A673 (cell line): ENCODE measurements around the gene FAM149A. TPM values are rescaled to one million over a fixed set of nuclear protein-coding genes. Genes with fewer than 3 reads are reported as not detected.

Experiments
- BruUV-seq: library from RNA; stranded (reverse); fragments of 400-500 nt; replicated peaks from 2 replicates; lab custom pipeline; 2021; lab: Mats Ljungman, UMichigan
- CTCF ChIA-PET: fragments of 300-600 bp; sonication (Branson Sonifier 250); formaldehyde crosslinking; loops from one replicate; lab custom pipeline; 2022; ENCODE audit warnings: antibody characterized with exemption; lab: Charles Lee
- POLR2A ChIA-PET: fragments of 300-600 bp; sonication (Branson Sonifier 250); formaldehyde crosslinking; loops from one replicate; lab custom pipeline; 2022; ENCODE audit warnings: antibody characterized with exemption; ENCODE audit not compliant: low non-redundant PET; lab: Charles Lee
- DNase-seq: peaks from one replicate; pipeline ENCODE4 v3.0.0-alpha.2; 2015; ENCODE audit warnings: low spot score
- H3K27ac ChIP-seq: fragments of 200-600 bp; sonication (generic); 2 replicates; pipeline ENCODE4 v1.5.1; 2016; ENCODE audit warnings: mixed run types, low read depth, mild to moderate bottlenecking, mixed read lengths, antibody characterized with exemption, low read length; ENCODE audit not compliant: poor library complexity, severe bottlenecking
- H3K27me3 ChIP-seq: fragments of 200-600 bp; sonication (generic); replicated peaks from 2 replicates; pipeline ENCODE4 v1.6.1; 2017; ENCODE audit warnings: mixed run types, low read depth, mild to moderate bottlenecking, mixed read lengths, antibody characterized with exemption, low read length; ENCODE audit not compliant: insufficient read depth, poor library complexity
- H3K36me3 ChIP-seq: fragments of 200-600 bp; sonication (generic); 2 replicates; pipeline ENCODE4 v1.6.1; 2016; ENCODE audit warnings: mixed run types, mild to moderate bottlenecking, mixed read lengths, antibody characterized with exemption, low read length; ENCODE audit not compliant: insufficient read depth, poor library complexity, severe bottlenecking
- H3K4me1 ChIP-seq: fragments of 200-600 bp; sonication (generic); 2 replicates; pipeline ENCODE4 v1.6.1; 2017; ENCODE audit warnings: mixed run types, mild to moderate bottlenecking, mixed read lengths, antibody characterized with exemption, low read length; ENCODE audit not compliant: insufficient read depth, poor library complexity, severe bottlenecking
- H3K4me3 ChIP-seq: fragments of 200-600 bp; sonication (generic); 2 replicates; pipeline ENCODE4 v1.5.1; 2016; ENCODE audit warnings: low read depth, mixed run types, mild to moderate bottlenecking, mixed read lengths, low read length; ENCODE audit not compliant: poor library complexity, severe bottlenecking
- H3K9me3 ChIP-seq: fragments of 200-600 bp; sonication (generic); 2 replicates; pipeline ENCODE4 v1.6.1; 2016; ENCODE audit warnings: mixed run types, low read depth, mild to moderate bottlenecking, mixed read lengths, antibody characterized with exemption, low read length; ENCODE audit not compliant: poor library complexity, severe bottlenecking
- CTCF ChIP-seq: fragments of 300-800, 200-600 bp; sonication (generic); conservative IDR thresholded peaks from 2 replicates; pipeline ENCODE4 v1.5.1; 2017; ENCODE audit warnings: low read depth, mild to moderate bottlenecking, antibody characterized with exemption, low read length, moderate library complexity, mixed read lengths
- EZH2 ChIP-seq: fragments of 200-600 bp; sonication (generic); IDR thresholded peaks from 2 replicates; pipeline ENCODE4 v1.6.1; 2017; ENCODE audit warnings: borderline replicate concordance, low read depth, mild to moderate bottlenecking, mixed read lengths, antibody characterized with exemption, low read length; ENCODE audit not compliant: poor library complexity, severe bottlenecking
- intact Hi-C: fragments of 100-400 bp; cut with micrococcal nuclease; formaldehyde crosslinking; loops from one replicate; pipeline ENCODE4 v1.10.0; 2022; ENCODE audit not compliant: unreplicated experiment
- total RNA-seq: library from RNA; stranded (reverse); gene quantifications from 2 replicates; pipeline ENCODE4 v1.2.3, GENCODE V29; 2021

Gene FAM149A
- total RNA-seq, 1 experiment from 2014 or later: 0.90 TPM

- H3K27ac ChIP-seq: no peak overlapping the region
- intact Hi-C loops: no loop called here
- CTCF ChIA-PET: interaction anchor here (1.4 kb wide), 1 partner anchor 19 kb away, joined by 5 read pairs; no protein-coding TSS in a partner anchor
- H3K27me3 ChIP-seq: no peaks in the 10 kb centered on the region
- H3K4me1 ChIP-seq: no peaks in the 10 kb centered on the region
- POLR2A ChIA-PET: no interaction called here
- no peak for TF ChIP-seq CTCF
- no peak for TF ChIP-seq EZH2
- no peaks in the 10 kb centered on the region for H3K36me3 ChIP-seq
- H3K9me3 ChIP-seq: no peaks in the 10 kb centered on the region
- H3K4me3 ChIP-seq: no peak overlapping the region
- no peak for DNase-seq
- BruUV-seq: no TSS peak
Measured at GRCh38 chr4:186151499-186151898, 47.0 kb downstream of the FAM149A start.

- Histone ChIP-seq H3K27me3 (no peaks in the 10 kb centered on the region), H3K4me1 (no peaks in the 10 kb centered on the region), H3K27ac (no peak overlapping the region), H3K4me3 (no peak overlapping the region), H3K9me3 (no peaks in the 10 kb centered on the region), H3K36me3 (no peaks in the 10 kb centered on the region)
- DNase-seq: no peak
- BruUV-seq: no TSS peak
- intact Hi-C loops: no loop called here
- TF ChIP-seq EZH2: no peak
- TF ChIP-seq CTCF: no peak
- ChIA-PET CTCF (no interaction called here), POLR2A (interaction anchor here (0.5 to 0.7 kb wide), 2 partner anchors 21 to 26 kb away, joined by 3 to 5 read pairs; no protein-coding TSS in a partner anchor)
Measured at GRCh38 chr4:186158021-186158813, 53.7 kb downstream of the FAM149A start.

- no peak overlapping the region for H3K4me3 ChIP-seq
- CTCF ChIA-PET: no interaction called here
- no peak for DNase-seq
- H3K36me3 ChIP-seq: no peaks in the 10 kb centered on the region
- H3K27me3 ChIP-seq: no peaks in the 10 kb centered on the region
- H3K4me1 ChIP-seq: no peaks in the 10 kb centered on the region
- BruUV-seq: no TSS peak
- no peak for TF ChIP-seq EZH2
- no peak for TF ChIP-seq CTCF
- no peak overlapping the region for H3K27ac ChIP-seq
- POLR2A ChIA-PET: interaction anchor here (0.5 to 0.7 kb wide), 2 partner anchors 22 to 25 kb away, joined by 3 to 5 read pairs; no protein-coding TSS in a partner anchor
- no peaks in the 10 kb centered on the region for H3K9me3 ChIP-seq
- intact Hi-C loops: no loop called here
Measured at GRCh38 chr4:186158966-186159365, 54.5 kb downstream of the FAM149A start.
